Chondrocyte (in vitro differentiated cells): ENCODE results near the gene ABHD12. TPM values are rescaled to one million over a fixed set of nuclear protein-coding genes. Genes with fewer than 3 reads are reported as not detected.

Experiments
- DNase-seq: peaks from one replicate; pipeline ENCODE4 v3.0.0; 2021; ENCODE audit warnings: mixed read lengths, low spot score
- H3K27ac Mint-ChIP-seq: one replicate; pipeline ENCODE4 v1.8.0; 2021; ENCODE audit warnings: mild to moderate bottlenecking, moderate library complexity, mixed read lengths; ENCODE audit not compliant: unreplicated experiment
- H3K27me3 Mint-ChIP-seq: 2 replicates; pipeline ENCODE4 v1.8.0; 2021; ENCODE audit warnings: low read depth, mixed read lengths
- H3K36me3 Mint-ChIP-seq: 2 replicates; pipeline ENCODE4 v1.8.0; 2021; ENCODE audit warnings: low read depth, mixed read lengths
- H3K4me1 Mint-ChIP-seq: 2 replicates; pipeline ENCODE4 v1.8.0; 2021; ENCODE audit warnings: low read depth, mild to moderate bottlenecking, mixed read lengths
- H3K4me3 Mint-ChIP-seq: one replicate; pipeline ENCODE4 v1.8.0; 2021; ENCODE audit warnings: mild to moderate bottlenecking, moderate library complexity, mixed read lengths; ENCODE audit not compliant: unreplicated experiment
- H3K9me3 Mint-ChIP-seq: 2 replicates; pipeline ENCODE4 v1.8.0; 2021; ENCODE audit warnings: low read depth, mixed read lengths
- total RNA-seq: library from RNA; stranded (reverse); gene quantifications from 3 replicates; pipeline ENCODE4 v1.2.1, GENCODE V29; 2021
- TF ChIP-seq, protein P1 (sequence below): fragments of 200-600 bp; sonication (generic); IDR thresholded peaks from 2 replicates; pipeline ENCODE4 v1.5.0; 2021; ENCODE audit warnings: antibody characterized with exemption, mild to moderate bottlenecking, moderate library complexity

ABHD12 gene
- total RNA-seq, 1 donor from 2014 or later: 49.4 TPM

GRCh38 chr20:25368976-25369375, 21.7 kb downstream of the ABHD12 start:
- TF ChIP-seq, protein P1, sequence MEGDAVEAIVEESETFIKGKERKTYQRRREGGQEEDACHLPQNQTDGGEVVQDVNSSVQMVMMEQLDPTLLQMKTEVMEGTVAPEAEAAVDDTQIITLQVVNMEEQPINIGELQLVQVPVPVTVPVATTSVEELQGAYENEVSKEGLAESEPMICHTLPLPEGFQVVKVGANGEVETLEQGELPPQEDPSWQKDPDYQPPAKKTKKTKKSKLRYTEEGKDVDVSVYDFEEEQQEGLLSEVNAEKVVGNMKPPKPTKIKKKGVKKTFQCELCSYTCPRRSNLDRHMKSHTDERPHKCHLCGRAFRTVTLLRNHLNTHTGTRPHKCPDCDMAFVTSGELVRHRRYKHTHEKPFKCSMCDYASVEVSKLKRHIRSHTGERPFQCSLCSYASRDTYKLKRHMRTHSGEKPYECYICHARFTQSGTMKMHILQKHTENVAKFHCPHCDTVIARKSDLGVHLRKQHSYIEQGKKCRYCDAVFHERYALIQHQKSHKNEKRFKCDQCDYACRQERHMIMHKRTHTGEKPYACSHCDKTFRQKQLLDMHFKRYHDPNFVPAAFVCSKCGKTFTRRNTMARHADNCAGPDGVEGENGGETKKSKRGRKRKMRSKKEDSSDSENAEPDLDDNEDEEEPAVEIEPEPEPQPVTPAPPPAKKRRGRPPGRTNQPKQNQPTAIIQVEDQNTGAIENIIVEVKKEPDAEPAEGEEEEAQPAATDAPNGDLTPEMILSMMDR: no peak
- Mint-ChIP-seq H3K4me1 (peaks cover 7% of the 10 kb centered on the region), H3K27ac (no peak overlapping the region), H3K9me3 (peaks cover 7% of the 10 kb centered on the region), H3K27me3 (no peaks in the 10 kb centered on the region), H3K36me3 (peaks cover 2% of the 10 kb centered on the region), H3K4me3 (no peak overlapping the region)
- DNase-seq: no peak

- Mint-ChIP-seq H3K9me3 (peaks cover 7% of the 10 kb centered on the region), H3K4me1 (peaks cover 7% of the 10 kb centered on the region), H3K4me3 (no peak overlapping the region), H3K27ac (no peak overlapping the region), H3K36me3 (peaks cover 1% of the 10 kb centered on the region), H3K27me3 (no peaks in the 10 kb centered on the region)
- TF ChIP-seq, protein P1: no peak
- no peak for DNase-seq
Measured at GRCh38 chr20:25368526-25368925, 22.1 kb downstream of the ABHD12 start.

GRCh38 chr20:25364879-25365699, 25.5 kb downstream of the ABHD12 start:
- Mint-ChIP-seq H3K9me3 (no peaks in the 10 kb centered on the region), H3K27me3 (no peaks in the 10 kb centered on the region), H3K4me1 (peaks cover 25% of the 10 kb centered on the region), H3K27ac (no peak overlapping the region), H3K4me3 (no peak overlapping the region), H3K36me3 (no peaks in the 10 kb centered on the region)
- no peak for DNase-seq
- TF ChIP-seq, protein P1: no peak

- Mint-ChIP-seq H3K9me3 (no peaks in the 10 kb centered on the region), H3K27ac (no peak overlapping the region), H3K36me3 (no peaks in the 10 kb centered on the region), H3K4me1 (peaks cover 25% of the 10 kb centered on the region), H3K27me3 (no peaks in the 10 kb centered on the region), H3K4me3 (no peak overlapping the region)
- DNase-seq: no peak
- TF ChIP-seq, protein P1: no peak
Measured at GRCh38 chr20:25364180-25364788, 26.4 kb downstream of the ABHD12 start.

DNA sequence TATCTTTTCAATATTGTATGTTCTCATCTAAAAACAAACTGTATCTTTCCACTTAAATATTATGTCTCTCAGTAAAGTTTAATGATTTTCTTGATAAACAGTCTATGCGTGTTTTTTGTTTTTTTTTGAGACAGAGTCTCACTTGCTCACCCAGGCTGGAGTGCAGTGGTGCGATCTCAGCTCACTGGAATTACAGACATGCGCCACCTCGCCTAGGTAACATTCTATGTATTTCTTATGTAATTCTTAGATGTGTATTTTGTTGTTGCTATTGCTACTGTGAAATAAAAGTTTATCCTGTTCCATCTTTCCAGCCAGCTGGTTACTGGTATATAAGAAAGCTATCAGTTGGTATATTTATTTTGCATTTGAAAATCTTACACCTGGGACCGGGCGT, 29.4 kb downstream of the ABHD12 start:
- no peak for DNase-seq
- peak overlapping the region; percentile 83 for H3K27ac Mint-ChIP-seq
- H3K27me3 Mint-ChIP-seq: no peaks in the 10 kb centered on the region
- no peak overlapping the region for H3K4me3 Mint-ChIP-seq
- no peaks in the 10 kb centered on the region for H3K9me3 Mint-ChIP-seq
- H3K4me1 Mint-ChIP-seq: peaks cover 25% of the 10 kb centered on the region
- H3K36me3 Mint-ChIP-seq: no peaks in the 10 kb centered on the region
- TF ChIP-seq, protein P1: no peak
